ENCODE data around the gene TMEM121.
"Not testable (repeated sequence)": the region's sequence is repeated elsewhere in the genome, so short reads cannot be mapped to it uniquely, and the experiment has no call there.

Gene TMEM121

DNA sequence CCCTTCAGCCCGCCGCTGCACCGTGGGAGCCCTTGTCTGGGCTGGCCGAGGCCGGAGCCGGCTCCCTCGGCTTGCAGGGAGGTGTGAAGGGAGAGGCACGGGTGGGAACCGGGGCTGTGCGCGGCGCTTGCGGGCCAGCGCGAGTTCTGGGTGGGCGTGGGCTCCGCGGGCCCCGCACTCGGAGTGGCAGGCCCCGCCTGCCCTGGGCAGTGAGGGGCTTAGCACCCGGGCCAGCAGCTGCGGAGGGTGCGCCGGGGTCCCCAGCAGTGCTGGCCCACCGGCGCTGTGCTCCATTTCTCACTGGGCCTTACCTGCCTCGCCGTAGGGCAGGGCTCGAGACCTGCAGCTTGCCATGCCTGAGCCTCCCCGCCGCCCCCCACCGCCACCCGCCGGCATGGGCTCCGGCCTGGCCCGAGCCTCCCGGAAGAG is 21.4 kb downstream of the TMEM121 start:
- no peak for DNase-seq

GRCh38 chr14:105549481-105549880 is 23.1 kb downstream of the TMEM121 start:
- DNase-seq: no peak

DNA sequence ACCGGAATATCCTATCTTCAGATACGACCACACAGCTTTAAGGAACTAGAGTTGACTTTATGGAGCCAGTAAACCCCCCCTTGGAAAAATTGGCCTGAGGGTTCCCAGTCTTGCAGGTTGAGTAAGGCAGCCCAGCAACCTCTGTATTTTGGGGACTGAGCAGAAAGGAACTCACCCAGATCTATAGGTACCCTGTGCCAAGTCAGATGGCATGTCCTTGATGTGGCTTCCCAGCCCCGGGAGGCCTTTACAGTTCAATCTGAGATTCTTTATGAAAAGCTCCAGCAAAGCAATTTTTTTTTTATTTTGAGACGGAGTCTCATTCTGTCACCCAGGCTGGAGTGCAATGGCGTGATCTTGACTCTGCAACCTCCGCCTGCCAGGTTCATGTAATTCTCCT is 27.6 kb downstream of the TMEM121 start:
- DNase-seq: no peak

DNA sequence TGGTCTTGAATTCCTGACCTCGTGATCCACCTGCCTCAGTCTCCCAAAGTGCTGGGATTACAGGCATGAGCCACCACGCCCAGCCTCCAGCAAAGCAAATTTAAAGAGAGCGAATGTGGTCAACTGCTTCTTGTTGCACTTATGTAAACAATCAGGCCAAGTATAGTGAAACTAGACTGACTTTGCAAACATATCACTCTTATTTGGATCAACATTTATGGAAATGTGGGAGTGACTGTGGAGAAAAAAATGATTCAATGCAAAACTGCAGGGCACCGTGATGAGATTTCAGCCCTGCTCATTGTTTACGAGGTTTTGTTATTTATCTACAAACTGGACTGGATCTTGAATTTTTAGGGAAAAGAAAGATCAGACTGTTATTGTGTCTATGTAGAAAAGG is 28.1 kb downstream of the TMEM121 start:
- no peak for DNase-seq

GRCh38 chr14:105557671-105558070 is 31.3 kb downstream of the TMEM121 start:
- DNase-seq: not testable (repeated sequence)

GRCh38 chr14:105558449-105559154 is 32.2 kb downstream of the TMEM121 start:
- not testable (repeated sequence) for DNase-seq

DNA sequence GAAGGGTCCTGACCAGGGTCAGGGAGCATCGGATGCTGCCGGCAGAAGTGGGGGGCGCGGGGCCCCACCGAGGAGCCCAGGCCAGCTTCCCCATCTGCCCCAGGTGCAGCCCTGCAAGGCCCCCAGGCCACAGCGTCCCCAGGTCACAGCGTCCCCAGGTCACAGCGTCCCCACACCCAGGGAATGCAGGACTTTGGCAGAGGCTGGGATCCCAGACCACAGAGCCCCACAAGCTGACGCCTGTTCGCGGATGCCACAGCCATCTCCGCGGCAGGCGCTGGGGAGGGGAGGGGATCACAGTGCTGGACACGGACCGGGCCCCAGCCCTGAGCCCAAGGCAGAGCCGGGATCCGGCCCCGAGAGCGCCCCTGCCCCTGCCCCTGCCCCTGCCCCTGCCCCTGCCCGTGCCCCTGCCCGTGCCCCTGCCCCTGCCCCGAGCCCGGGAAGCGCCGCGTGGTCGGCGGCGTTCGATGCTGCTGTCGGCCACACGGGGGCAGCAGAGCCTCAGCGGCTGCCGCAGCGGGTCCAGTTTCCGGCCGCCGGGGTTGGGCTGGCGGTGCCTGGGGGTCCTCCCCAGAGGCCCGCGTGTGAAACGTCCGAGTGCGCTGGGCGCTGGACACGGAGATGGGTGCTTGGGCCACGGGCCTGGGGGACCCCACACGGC is 33.1 kb downstream of the TMEM121 start:
- DNase-seq: not testable (repeated sequence)

DNA sequence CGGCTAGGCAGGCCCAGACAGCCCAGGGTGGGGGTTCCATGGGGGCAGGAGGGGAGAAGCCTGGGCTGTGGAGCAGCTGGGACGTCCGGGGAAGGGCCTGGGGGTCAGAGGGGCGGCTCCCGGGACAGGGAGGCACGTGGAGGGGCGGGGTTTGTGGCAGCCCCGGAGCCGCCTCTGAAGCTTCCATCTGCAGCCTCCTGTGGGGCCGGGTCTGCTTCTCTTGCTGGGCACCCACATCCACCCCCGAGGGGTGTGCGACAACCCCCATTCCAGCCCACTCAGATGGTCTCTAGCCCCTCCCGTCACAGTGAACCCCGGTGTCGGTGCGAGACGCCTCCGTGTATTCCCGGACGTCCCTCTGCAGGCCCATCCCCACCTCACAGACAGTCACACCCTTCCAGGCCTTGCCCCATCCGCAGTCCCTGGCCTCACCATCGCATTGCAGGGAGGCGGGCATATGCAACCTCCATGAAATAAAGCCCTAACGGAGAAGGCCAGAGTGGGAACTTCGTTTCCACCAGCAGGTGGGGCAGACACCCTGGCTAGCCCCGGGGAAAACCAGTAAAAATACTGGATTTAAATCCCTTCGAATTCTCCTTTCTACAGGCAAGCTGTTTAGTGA is 33.8 kb downstream of the TMEM121 start:
- DNase-seq: not testable (repeated sequence)

DNA sequence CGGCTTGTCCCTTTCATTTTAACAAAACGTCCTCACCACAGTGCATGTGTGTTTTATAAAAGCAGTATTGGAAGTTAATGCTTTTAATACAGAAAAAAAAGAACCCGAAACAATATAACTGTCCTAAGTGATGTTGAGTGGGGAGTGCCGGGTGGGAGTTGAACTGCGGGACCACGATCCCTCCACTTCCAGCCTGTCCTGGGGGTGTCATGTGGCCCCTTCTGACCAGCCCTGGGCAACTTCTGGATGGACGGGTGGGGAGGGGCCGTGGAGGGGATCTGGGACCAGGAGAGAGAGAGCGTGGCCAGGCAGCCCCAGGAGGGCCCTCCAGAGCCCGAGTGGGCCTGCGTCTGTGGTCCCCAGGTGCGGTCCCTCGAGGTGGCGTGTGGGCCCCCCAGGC is 35.0 kb downstream of the TMEM121 start:
- not testable (repeated sequence) for DNase-seq

- DNase-seq: no peak
Observed at GRCh38 chr14:105562713-105563346, 36.4 kb downstream of the TMEM121 start.

- no peak for DNase-seq
Observed at GRCh38 chr14:105563347-105563737, 37.0 kb downstream of the TMEM121 start.

DNA sequence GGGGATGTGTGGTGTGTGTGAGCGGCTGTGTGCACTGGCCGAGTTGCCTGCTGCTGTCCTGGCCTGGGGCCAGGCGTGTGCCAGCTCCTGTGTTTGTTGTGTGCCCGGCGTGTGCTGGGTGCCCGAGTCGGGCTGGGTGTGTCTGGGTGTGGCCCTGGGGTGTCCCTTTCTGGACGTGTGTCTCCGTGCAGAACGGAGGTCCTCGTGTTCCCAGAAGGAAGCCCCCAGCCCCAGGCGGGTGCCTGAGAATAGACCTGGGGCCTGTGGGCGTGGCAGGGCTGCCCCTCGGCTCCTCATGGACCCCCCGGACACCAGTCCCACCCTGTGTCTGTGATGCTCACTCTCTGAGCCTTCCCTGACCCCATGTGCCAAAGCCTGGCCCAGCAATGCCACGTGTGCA is 38.2 kb downstream of the TMEM121 start:
- not testable (repeated sequence) for DNase-seq

DNA sequence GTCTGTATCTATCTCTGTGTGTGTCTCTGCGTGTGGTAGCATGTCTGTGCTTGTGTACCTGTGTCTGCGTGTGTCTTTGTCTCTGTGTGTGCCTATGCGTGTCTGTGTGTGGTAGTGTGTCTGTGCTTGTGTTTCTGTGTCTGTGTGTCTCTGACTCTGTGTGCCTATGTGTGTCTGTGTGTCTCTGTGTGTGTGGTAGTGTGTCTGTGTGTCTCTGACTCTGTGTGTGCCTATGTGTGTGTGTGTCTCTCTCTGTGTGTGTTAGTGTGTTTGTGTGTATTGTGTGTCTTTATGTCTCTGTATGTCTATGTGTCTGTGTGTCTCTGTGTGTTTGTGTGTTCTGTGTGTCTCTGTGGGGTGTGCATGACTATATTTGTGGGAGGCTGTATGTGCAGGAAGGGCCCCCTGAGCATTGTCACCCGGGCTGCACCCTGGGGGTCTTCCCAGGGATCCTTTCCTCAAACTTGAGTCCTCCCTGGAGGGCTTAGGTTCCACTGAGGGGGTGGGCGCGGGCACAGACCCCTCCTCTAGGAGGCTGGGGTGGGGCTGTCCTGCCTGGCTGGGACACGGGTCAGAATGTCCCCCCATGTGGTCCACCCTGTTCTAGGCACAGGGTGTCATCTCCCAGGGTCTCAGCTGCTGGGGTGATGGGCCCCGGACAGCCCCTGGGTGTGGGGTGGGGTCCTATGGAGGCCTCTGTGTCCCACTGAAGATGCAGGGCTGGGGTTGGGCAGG is 39.0 kb downstream of the TMEM121 start:
- not testable (repeated sequence) for DNase-seq

GRCh38 chr14:105566248-105567163 is 40.1 kb downstream of the TMEM121 start:
- not testable (repeated sequence) for DNase-seq

DNA sequence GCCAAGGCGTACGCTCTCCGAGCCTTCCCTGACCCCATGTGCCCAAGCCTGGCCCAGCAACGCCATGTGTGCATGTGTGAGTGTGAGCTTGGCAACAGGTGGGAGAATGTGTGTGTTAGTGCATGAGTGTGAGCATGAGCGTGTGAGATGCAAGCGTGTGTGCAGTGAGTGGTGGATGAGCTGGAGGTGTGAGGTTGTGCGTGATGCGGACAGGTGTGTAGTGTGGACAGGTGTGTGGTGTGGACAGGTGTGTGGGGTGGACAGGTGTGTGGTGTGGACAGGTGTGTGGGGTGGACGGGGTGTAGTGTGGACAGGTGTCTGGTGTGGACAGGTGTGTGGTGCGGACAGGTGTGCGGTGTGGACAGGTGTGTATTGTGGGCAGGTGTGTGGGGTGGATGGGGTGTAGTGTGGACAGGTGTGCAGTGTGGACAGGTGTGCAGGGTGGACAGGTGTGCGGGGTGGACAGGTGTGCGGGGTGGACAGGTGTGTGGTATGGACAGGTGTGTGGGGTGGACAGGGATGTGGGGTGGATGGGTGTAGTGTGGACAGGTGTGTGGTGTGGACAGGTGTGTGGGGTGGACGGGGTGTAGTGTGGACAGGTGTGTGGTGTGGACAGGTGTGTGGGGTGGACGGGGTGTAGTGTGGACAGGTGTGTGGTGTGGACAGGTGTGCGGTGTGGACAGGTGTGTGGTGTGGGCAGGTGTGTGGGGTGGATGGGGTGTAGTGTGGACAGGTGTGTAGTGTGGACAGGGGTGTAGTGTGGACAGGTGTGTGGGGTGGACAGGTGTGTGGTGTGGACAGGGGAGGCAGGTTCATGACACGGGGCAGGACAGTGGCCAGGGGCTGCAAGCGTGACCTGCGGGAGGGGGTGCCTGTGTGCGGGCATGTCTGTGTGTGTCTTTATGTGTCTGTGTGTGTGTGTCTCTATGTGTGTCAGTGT is 41.1 kb downstream of the TMEM121 start:
- not testable (repeated sequence) for DNase-seq

DNA sequence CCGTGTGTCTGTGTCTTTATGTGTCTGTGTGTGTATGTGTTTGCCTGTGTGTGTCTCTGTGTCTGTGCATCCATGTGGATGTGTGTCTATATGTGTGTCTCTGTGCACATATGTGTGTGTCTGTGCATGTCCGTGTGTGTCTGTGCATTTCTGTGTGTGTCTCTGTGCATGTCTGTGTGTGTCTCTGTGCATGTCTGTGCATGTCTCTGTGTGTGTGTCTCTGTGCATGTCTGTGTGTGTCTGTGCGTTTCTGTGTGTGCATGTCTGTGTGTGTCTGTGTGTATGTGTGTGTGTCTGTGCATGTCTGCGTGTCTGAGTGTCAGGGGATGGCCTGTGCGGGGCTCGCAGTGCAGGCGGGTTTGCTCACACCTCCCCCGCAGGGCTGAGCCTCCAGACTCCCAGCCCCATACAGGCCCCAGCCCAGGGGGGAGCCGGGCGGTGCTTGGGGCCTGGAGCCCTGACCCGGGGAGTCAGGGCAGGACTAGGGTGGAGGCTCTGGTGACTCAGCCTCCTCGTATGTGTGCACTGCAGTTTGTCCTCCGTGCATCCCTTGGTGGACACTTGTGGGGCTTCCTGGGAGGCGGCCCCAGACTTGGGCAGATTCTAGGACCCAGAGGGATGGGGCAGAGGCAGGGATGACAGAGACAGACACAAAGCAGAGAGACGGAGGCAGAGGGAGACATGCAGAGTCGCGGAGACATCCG is 41.9 kb downstream of the TMEM121 start:
- not testable (repeated sequence) for DNase-seq

- DNase-seq: no peak
Observed at GRCh38 chr14:105568859-105569766, 42.7 kb downstream of the TMEM121 start.

DNA sequence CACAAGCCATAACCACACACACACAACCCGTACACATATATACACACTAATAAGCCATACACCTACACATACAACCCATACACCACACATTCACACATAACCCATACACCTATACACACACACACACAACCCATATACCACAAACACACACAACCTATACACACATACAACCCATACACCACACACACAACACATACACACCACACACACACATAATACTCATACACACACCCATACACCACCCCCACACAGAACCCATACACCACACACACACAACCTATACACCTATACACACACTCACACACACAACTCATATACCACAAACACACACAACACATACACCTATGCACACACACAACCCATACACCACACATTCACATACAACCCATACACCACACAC is 44.1 kb downstream of the TMEM121 start:
- no peak for DNase-seq
